ENCODE data around the gene RBM33.

DNA sequence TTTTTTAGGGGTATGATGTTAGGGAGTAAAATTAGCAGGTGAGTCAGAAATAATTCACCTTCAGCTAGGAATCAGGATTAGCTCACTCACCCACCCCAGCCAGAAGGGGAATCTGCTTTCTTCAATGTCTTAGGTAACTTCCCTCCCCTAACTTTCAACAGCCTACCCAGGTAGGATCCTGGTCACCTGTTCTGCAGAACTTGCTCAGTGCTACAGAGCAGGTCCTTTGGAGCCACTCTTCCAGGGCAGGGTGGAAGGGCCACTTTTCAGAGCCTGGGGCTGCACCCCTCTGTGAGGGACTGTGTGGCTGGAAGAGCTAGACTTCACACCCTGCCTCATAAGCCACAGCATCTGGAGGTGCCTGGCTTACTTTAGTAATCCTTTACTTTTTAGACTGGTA, 109.7 kb downstream of the RBM33 start:
- TF ChIP-seq, protein P1, sequence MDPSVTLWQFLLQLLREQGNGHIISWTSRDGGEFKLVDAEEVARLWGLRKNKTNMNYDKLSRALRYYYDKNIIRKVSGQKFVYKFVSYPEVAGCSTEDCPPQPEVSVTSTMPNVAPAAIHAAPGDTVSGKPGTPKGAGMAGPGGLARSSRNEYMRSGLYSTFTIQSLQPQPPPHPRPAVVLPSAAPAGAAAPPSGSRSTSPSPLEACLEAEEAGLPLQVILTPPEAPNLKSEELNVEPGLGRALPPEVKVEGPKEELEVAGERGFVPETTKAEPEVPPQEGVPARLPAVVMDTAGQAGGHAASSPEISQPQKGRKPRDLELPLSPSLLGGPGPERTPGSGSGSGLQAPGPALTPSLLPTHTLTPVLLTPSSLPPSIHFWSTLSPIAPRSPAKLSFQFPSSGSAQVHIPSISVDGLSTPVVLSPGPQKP (CRISPR knock-in tag; IDR thresholded peaks at IDR 0.05) = no peak
- TF ChIP-seq, protein P2, sequence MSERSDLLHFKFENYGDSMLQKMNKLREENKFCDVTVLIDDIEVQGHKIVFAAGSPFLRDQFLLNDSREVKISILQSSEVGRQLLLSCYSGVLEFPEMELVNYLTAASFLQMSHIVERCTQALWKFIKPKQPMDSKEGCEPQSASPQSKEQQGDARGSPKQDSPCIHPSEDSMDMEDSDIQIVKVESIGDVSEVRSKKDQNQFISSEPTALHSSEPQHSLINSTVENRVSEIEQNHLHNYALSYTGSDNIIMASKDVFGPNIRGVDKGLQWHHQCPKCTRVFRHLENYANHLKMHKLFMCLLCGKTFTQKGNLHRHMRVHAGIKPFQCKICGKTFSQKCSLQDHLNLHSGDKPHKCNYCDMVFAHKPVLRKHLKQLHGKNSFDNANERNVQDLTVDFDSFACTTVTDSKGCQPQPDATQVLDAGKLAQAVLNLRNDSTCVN (CRISPR knock-in tag; IDR thresholded peaks at IDR 0.05) = no peak
- TF ChIP-seq ZNF174 (CRISPR knock-in tag; IDR thresholded peaks at IDR 0.05) = no peak

All from K562 (cell line).